BJ (cell line): ENCODE results near the gene GLTP. TPM values are rescaled to one million over a fixed set of nuclear protein-coding genes. Genes with fewer than 3 reads are reported as not detected.

Experiments
- CTCF ChIA-PET: fragments of 350-600 bp; formaldehyde crosslinking; extraction: SDS; loops from one replicate; lab custom pipeline; 2021; ENCODE audit warnings: antibody characterized with exemption, inconsistent platforms; lab: Yijun Ruan, JAX
- POLR2A ChIA-PET: fragments of 300-600 bp; sonication (Branson Sonifier 250); formaldehyde crosslinking; extraction: SDS; loops from one replicate; lab custom pipeline; 2021; ENCODE audit warnings: antibody characterized with exemption; lab: Charles Lee
- DNase-seq: peaks from one replicate; pipeline ENCODE4 v3.0.0-alpha.2; 2011; ENCODE audit warnings: low read depth
- H3K27me3 ChIP-seq: 2 replicates; pipeline ENCODE4 v1.6.0; 2011; ENCODE audit warnings: low read length; ENCODE audit not compliant: control insufficient read depth, insufficient read depth
- H3K36me3 ChIP-seq: 2 replicates; pipeline ENCODE4 v1.5.1; 2011; ENCODE audit warnings: low read length; ENCODE audit not compliant: control insufficient read depth, insufficient read depth
- H3K4me3 ChIP-seq: 2 replicates; pipeline ENCODE4 v1.5.1; 2011; ENCODE audit warnings: low read depth, mild to moderate bottlenecking, control low read depth, low read length
- CTCF ChIP-seq: IDR thresholded peaks from 2 replicates; pipeline ENCODE4 v1.5.1; 2011; ENCODE audit warnings: low read depth, mild to moderate bottlenecking, control low read depth, inconsistent platforms, low read length, moderate library complexity; ENCODE audit not compliant: insufficient read depth
- polyA plus RNA-seq: library from polyadenylated mRNA; depleted of rRNA; stranded (reverse); fragments of >200 nt; gene quantifications from 2 replicates; pipeline ENCODE4 v1.2.3, GENCODE V29; 2011

Gene GLTP
- polyA plus RNA-seq, 1 experiment, result 33.8 TPM

GRCh38 chr12:109912855-109913321, 32.5 kb upstream of the GLTP start:
- Histone ChIP-seq H3K36me3 (peaks cover 21% of the 10 kb centered on the region), H3K4me3 (no peak overlapping the region), H3K27me3 (no peaks in the 10 kb centered on the region)
- no peak for TF ChIP-seq CTCF
- no peak for DNase-seq
- CTCF ChIA-PET, result interaction anchor here (0.5 to 2.2 kb wide), 4 partner anchors 36 to 600 kb away, joined by 3 to 7 read pairs (median 4); no protein-coding TSS in a partner anchor
- POLR2A ChIA-PET, result interaction anchor here (0.5 kb wide), 1 partner anchor 18 kb away, joined by 3 read pairs; no protein-coding TSS in a partner anchor

GRCh38 chr12:109910969-109911348, 30.6 kb upstream of the GLTP start:
- peak; percentile 30; the same call in 1 of the 2 replicates for TF ChIP-seq CTCF
- POLR2A ChIA-PET, result interaction anchor here (0.6 kb wide), 1 partner anchor 33 kb away, joined by 3 read pairs; no protein-coding TSS in a partner anchor
- H3K36me3 ChIP-seq, result peaks cover 26% of the 10 kb centered on the region

GRCh38 chr12:109910254-109910968, 30.1 kb upstream of the GLTP start:
- CTCF ChIA-PET, result interaction anchor here (0.9 to 2.0 kb wide), 3 partner anchors 10 to 21 kb away, joined by 4 to 5 read pairs (median 4); no protein-coding TSS in a partner anchor
- no peaks in the 10 kb centered on the region for H3K27me3 ChIP-seq
- DNase-seq, result no peak
- peaks cover 23% of the 10 kb centered on the region for H3K36me3 ChIP-seq
- POLR2A ChIA-PET, result interaction anchor here (0.6 kb wide), 1 partner anchor 32 kb away, joined by 3 read pairs; no protein-coding TSS in a partner anchor
- H3K4me3 ChIP-seq, result no peak overlapping the region
- no peak for TF ChIP-seq CTCF

More at GRCh38 chr12:109910969-109911348, 30.6 kb upstream of the GLTP start:
- no peak for DNase-seq
- CTCF ChIA-PET, result interaction anchor here (0.9 kb wide), 1 partner anchor 20 kb away, joined by 4 read pairs; no protein-coding TSS in a partner anchor
- H3K4me3 ChIP-seq, result no peak overlapping the region
- H3K27me3 ChIP-seq, result no peaks in the 10 kb centered on the region

- Histone ChIP-seq H3K36me3 (peaks cover 25% of the 10 kb centered on the region), H3K4me3 (no peak overlapping the region), H3K27me3 (no peaks in the 10 kb centered on the region)
- no peak for DNase-seq
- ChIA-PET POLR2A (no interaction called here), CTCF (interaction anchor here (0.7 kb wide), 1 partner anchor 9 kb away, joined by 3 read pairs; no protein-coding TSS in a partner anchor)
- TF ChIP-seq CTCF, result no peak
These were observed 25.0 kb upstream of the GLTP start for GRCh38 chr12:109905301-109905700.

- DNase-seq, result no peak
- ChIA-PET POLR2A (no interaction called here), CTCF (no interaction called here)
- peaks cover 23% of the 10 kb centered on the region for H3K36me3 ChIP-seq
- TF ChIP-seq CTCF, result no peak
- H3K27me3 ChIP-seq, result no peaks in the 10 kb centered on the region
- no peak overlapping the region for H3K4me3 ChIP-seq
These were observed 22.6 kb upstream of the GLTP start for GRCh38 chr12:109902891-109903418.
